Epithelial cell of esophagus (primary cell): Measurements from ENCODE around the gene TRAF2.

Source experiments
- DNase-seq: peaks from one replicate; pipeline ENCODE4 v3.0.0; 2010; ENCODE audit warnings: low read depth
- H3K4me3 ChIP-seq: 2 replicates; pipeline ENCODE4 v1.5.1; 2011; ENCODE audit warnings: mild to moderate bottlenecking, low read length, control low read depth
- TF ChIP-seq, protein P1 (sequence below): IDR thresholded peaks from 2 replicates; pipeline ENCODE4 v1.5.1; 2011; ENCODE audit warnings: low read depth, mild to moderate bottlenecking, low read length, control low read depth, inconsistent platforms; ENCODE audit not compliant: insufficient read depth; ENCODE audit errors: missing control alignments

The TRAF2 gene

DNA sequence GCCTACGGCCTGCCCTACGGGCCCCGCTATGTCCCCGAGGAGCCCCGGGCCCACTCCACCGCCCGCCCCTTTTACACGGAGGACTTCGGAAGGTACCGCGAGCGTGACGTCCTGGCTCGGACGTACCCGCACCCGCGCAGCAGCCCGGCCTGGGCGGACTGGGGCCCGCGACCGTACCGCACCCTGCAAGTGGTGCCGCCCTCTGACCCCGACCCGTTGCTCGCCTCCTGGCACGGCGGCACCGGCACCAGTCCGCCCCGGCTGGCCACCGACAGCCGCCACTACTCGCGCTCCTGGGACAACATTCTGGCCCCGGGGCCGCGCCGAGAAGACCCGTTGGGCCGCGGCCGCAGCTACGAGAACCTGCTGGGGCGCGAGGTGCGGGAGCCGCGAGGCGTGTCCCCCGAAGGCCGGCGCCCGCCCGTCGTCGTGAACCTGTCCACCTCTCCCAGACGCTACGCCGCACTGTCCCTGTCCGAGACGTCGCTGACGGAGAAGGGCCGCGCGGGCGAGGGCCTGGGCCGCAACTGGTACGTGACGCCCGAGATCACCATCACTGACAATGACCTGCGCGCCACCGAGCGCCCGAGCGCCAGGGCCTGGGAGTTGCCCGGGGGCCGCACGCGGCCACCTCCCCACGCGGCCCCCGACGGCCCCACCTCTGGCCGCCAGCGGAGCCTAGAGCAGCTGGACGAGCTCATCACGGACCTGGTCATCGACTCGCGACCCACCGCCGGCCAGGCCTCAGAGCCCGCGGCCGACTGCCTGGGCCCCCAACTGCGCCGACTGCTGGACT lies 40.7 kb upstream of the TRAF2 start:
- no peak overlapping the region for H3K4me3 ChIP-seq
- no peak for DNase-seq
- TF ChIP-seq, protein P1, sequence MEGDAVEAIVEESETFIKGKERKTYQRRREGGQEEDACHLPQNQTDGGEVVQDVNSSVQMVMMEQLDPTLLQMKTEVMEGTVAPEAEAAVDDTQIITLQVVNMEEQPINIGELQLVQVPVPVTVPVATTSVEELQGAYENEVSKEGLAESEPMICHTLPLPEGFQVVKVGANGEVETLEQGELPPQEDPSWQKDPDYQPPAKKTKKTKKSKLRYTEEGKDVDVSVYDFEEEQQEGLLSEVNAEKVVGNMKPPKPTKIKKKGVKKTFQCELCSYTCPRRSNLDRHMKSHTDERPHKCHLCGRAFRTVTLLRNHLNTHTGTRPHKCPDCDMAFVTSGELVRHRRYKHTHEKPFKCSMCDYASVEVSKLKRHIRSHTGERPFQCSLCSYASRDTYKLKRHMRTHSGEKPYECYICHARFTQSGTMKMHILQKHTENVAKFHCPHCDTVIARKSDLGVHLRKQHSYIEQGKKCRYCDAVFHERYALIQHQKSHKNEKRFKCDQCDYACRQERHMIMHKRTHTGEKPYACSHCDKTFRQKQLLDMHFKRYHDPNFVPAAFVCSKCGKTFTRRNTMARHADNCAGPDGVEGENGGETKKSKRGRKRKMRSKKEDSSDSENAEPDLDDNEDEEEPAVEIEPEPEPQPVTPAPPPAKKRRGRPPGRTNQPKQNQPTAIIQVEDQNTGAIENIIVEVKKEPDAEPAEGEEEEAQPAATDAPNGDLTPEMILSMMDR: no peak

DNA sequence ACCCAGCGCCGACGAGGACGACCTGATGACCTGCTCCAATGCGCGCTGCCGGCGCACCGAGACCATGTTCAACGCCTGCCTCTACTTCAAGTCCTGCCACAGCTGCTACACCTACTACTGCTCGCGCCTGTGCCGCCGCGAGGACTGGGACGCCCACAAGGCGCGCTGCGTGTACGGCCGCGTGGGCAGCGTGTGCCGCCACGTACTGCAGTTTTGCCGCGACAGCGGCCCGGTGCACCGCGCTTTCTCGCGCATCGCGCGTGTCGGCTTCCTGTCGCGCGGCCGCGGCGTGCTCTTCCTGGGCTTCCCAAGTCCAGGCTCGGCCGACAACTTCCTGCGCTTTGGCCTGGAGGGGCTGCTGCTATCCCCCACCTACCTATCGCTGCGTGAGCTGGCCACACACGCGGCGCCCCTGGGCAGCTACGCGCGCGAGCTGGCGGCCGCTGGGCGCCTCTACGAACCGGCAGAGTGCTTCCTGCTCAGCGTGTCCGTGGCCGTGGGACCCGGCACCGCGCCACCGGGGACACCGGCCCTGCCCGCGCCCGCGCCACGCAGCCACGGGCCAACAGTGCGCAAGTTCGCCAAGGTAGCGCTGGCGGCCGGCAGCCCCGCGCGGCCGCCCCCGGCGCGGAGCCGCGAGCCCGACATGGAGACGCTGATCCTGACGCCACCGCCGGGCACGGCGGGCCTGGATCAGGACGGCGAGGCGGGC lies 39.8 kb upstream of the TRAF2 start:
- H3K4me3 ChIP-seq: peak overlapping the region; percentile 46
- DNase-seq: peak; percentile 40
- TF ChIP-seq, protein P1: no peak

DNA sequence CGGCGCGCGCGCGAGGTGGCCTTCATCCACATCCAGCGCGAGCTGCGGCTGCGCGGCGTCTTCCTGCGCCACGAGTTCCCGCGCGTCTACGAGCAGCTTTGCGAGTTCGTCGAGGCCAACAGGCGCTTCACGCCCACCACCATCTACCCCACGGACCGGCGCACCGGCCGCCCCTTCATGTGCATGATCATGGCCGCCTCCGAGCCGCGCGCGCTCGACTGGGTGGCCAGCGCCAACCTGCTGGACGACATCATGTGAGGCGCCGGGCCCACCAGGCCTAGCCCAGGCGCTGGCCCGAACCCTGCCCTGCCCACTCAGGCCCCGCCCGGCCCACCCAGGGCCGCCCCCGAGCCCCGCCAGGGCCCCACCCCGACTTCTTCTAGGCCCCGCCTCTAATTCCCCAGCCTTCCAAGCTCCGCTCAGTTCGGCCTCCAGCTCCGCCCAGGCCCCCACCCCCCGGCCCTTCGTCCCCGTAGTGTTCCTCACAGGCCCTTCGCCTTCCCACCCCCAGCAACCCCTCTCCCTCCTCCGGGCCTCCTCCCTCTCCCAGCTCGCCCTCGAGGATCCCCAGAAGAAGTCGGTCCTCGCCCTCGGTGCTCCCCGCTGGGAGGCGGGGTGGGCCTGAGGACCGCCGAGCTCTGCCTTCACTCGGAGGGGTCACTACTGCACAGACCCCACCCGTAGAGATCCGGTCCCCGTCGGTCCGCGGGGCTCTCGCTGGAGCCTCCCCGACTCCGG lies 39.1 kb upstream of the TRAF2 start:
- peak overlapping the region; percentile 97 for H3K4me3 ChIP-seq
- DNase-seq: peak; percentile 85
- TF ChIP-seq, protein P1: no peak

DNA sequence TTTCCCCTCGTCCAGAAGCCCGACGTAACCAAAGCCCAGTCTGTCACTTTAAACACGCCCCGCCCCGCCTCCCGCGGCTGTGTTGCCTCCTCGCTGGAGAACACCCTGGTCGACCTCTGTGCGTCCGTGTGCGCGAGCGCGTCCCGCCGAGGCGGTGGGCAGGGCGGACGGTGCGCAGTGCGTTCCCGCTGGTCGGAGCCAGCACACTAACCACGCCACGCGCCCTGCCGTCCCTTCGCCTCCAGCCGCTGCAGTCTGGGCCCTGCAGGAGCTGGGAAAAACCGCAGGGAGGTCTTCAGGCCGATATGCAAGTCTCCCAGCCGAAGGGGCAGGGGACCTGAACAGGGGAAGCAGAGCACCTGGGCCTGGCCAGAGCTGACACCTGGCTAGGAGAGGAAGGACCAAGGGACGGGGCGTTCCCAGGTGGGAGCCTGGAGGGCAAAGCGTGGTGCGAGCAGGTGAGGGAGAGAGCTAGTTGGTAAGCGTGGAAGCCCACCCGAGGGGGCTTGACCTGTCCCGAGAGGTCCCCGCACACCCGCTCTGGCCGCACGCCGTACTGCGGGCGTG lies 38.4 kb upstream of the TRAF2 start:
- peak; percentile 89 for DNase-seq

DNA sequence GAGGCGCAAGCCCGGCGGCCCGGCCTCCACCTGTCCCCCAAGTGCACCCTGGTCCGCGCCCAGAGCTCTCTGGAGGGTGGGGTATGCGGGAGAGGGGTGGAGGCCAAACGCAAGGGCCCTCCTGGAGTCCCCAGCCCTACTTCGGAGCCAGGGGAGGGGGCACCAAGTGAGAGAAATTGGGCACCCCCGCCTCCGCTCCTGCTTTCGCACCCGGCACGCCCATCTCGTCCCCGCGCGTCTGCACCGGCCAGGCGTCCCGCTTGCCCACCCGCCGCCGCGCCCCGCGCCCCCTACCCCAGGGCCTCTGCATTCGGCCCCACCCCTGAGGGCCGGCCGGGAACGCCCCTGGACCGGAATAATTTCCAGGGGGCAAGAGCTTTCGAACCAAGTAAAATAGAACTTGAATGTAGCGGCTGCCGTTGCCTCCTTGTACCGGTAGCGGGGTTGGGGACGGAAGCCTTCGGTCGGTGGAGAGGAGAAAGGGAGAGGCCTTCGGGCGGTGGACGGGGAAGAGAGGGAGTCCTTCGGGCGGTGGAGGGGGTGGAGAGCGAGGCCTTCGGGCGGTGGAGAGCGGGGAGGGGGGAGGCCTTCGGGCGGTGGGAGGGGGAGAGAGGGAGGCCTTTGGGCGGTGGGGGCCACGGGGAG lies 37.8 kb upstream of the TRAF2 start:
- TF ChIP-seq, protein P1: no peak
- H3K4me3 ChIP-seq: peak overlapping the region; percentile 97
- peak; percentile 40 for DNase-seq

More for the DNA sequence above, 38.4 kb upstream of the TRAF2 start:
- TF ChIP-seq, protein P1: no peak
- peak overlapping the region; percentile 97 for H3K4me3 ChIP-seq
